ENCODE data around the gene BRI3BP.

Gene BRI3BP

DNA sequence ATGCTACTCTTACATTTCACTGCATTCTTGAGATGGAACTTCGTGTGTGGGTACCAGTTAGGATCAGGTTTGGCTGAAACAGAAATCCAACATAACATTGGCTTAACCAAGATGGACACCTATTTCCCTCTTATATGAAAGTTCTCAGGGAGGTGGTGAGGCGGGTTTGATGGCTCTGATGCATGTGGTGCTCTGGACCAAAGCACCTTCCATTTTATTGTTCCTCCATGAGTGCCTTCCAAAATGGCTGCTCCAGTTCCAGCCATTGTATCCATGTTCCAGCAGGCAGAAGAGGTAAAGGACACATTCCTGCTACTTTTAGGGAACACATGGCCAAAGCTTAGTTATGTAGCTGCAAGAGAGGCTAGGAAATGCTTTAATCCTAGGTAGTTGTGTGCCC, 29.6 kb downstream of the BRI3BP start:
- no peak for DNase-seq (ENCODE audit: low read depth in 1 of 2, low spot score in 1 of 2)
- Histone ChIP-seq H3K27me3 (ENCODE audit: insufficient read depth, poor library complexity, severe bottlenecking) (no peaks in the 10 kb centered on the region), H3K27ac (replicated peaks) (no peak overlapping the region), H3K4me3 (replicated peaks; ENCODE audit: insufficient read depth, low read length) (no peak overlapping the region)
- TF ChIP-seq, protein P1, sequence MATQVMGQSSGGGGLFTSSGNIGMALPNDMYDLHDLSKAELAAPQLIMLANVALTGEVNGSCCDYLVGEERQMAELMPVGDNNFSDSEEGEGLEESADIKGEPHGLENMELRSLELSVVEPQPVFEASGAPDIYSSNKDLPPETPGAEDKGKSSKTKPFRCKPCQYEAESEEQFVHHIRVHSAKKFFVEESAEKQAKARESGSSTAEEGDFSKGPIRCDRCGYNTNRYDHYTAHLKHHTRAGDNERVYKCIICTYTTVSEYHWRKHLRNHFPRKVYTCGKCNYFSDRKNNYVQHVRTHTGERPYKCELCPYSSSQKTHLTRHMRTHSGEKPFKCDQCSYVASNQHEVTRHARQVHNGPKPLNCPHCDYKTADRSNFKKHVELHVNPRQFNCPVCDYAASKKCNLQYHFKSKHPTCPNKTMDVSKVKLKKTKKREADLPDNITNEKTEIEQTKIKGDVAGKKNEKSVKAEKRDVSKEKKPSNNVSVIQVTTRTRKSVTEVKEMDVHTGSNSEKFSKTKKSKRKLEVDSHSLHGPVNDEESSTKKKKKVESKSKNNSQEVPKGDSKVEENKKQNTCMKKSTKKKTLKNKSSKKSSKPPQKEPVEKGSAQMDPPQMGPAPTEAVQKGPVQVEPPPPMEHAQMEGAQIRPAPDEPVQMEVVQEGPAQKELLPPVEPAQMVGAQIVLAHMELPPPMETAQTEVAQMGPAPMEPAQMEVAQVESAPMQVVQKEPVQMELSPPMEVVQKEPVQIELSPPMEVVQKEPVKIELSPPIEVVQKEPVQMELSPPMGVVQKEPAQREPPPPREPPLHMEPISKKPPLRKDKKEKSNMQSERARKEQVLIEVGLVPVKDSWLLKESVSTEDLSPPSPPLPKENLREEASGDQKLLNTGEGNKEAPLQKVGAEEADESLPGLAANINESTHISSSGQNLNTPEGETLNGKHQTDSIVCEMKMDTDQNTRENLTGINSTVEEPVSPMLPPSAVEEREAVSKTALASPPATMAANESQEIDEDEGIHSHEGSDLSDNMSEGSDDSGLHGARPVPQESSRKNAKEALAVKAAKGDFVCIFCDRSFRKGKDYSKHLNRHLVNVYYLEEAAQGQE (IDR thresholded peaks at IDR 0.05; ENCODE audit: insufficient replicate concordance, low read depth) = no peak
- no peak for TF ChIP-seq POLR2AphosphoS5 (IDR thresholded peaks at IDR 0.05; ENCODE audit: low read depth)
- no peak for TF ChIP-seq SPI1 (IDR thresholded peaks at IDR 0.05; ENCODE audit: borderline replicate concordance, low read depth)
- no peak for TF ChIP-seq GABPA (IDR thresholded peaks at IDR 0.05; ENCODE audit: low read depth)
- TF ChIP-seq, protein P2, sequence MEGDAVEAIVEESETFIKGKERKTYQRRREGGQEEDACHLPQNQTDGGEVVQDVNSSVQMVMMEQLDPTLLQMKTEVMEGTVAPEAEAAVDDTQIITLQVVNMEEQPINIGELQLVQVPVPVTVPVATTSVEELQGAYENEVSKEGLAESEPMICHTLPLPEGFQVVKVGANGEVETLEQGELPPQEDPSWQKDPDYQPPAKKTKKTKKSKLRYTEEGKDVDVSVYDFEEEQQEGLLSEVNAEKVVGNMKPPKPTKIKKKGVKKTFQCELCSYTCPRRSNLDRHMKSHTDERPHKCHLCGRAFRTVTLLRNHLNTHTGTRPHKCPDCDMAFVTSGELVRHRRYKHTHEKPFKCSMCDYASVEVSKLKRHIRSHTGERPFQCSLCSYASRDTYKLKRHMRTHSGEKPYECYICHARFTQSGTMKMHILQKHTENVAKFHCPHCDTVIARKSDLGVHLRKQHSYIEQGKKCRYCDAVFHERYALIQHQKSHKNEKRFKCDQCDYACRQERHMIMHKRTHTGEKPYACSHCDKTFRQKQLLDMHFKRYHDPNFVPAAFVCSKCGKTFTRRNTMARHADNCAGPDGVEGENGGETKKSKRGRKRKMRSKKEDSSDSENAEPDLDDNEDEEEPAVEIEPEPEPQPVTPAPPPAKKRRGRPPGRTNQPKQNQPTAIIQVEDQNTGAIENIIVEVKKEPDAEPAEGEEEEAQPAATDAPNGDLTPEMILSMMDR (IDR thresholded peaks at IDR 0.05; ENCODE audit: insufficient read depth, low read length) = no peak

DNA sequence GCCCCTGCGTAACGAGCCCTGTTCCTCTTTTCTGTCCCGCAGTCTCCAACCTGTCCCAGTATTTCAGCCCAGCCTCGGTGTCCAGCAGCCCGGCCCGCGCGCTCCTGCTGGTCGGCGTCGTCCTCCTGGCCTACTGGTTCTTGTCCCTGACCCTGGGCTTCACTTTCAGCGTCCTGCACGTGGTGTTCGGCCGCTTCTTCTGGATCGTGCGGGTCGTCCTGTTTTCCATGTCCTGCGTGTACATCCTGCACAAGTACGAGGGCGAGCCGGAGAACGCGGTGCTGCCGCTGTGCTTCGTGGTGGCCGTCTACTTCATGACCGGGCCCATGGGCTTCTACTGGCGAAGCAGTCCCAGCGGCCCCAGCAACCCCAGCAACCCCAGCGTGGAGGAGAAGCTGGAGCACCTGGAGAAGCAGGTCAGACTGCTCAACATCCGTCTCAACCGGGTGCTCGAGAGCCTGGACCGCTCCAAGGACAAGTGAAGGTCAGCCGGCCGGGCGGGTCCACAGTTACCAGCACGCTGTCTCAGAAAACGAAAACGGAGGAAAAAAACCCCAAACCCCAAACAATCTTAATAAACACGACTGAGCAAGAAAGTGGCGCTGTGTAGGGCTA, 31.6 kb downstream of the BRI3BP start:
- no peak for DNase-seq (ENCODE audit: low read depth in 1 of 2, low spot score in 1 of 2)
- TF ChIP-seq, protein P1 (IDR thresholded peaks at IDR 0.05; ENCODE audit: insufficient replicate concordance, low read depth) = no peak
- TF ChIP-seq, protein P2 (IDR thresholded peaks at IDR 0.05; ENCODE audit: insufficient read depth, low read length) = no peak
- TF ChIP-seq GABPA (IDR thresholded peaks at IDR 0.05; ENCODE audit: low read depth) = no peak
- peak; percentile 16; the same call in 1 of the 2 replicates for TF ChIP-seq SPI1 (IDR thresholded peaks at IDR 0.05; ENCODE audit: borderline replicate concordance, low read depth)
- no peak for TF ChIP-seq POLR2AphosphoS5 (IDR thresholded peaks at IDR 0.05; ENCODE audit: low read depth)
- Histone ChIP-seq H3K4me3 (replicated peaks; ENCODE audit: insufficient read depth, low read length) (no peak overlapping the region), H3K27ac (replicated peaks) (no peak overlapping the region), H3K27me3 (ENCODE audit: insufficient read depth, poor library complexity, severe bottlenecking) (no peaks in the 10 kb centered on the region)

DNA sequence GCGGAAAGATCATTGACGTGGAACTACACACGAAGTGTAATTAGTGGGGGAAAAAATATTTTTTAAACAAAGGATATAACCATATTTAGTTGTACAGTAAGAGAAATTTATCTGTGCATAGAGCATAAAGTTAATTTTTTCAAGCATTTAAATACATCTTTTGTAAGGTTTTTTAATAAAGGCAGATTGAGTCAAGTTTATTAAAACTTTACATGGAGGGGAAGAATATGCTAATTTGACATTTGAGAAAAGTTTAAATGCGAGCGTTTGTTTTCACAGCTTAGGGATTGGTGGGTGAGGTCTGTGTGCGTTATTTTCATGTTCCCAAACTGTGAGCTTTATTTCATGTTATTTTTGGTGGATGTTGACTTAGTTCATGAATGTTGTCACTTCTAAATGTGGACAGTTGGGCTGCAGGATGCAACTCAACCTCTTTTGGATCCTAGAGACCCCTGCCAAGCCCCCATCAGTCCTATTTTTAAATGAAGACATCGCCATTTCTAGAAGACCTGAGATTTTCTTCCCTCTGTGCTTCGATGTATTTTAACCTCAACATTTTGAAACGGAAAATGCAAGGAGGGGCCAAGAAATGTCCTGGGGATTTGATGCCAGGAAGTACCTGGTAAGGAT, 32.3 kb downstream of the BRI3BP start:
- DNase-seq (ENCODE audit: low read depth in 1 of 2, low spot score in 1 of 2) = no peak
- no peaks in the 10 kb centered on the region for H3K27me3 ChIP-seq (ENCODE audit: insufficient read depth, poor library complexity, severe bottlenecking)
- H3K27ac ChIP-seq (replicated peaks) = no peak overlapping the region
- no peak for TF ChIP-seq GABPA (IDR thresholded peaks at IDR 0.05; ENCODE audit: low read depth)
- TF ChIP-seq, protein P1 (IDR thresholded peaks at IDR 0.05; ENCODE audit: insufficient replicate concordance, low read depth) = no peak
- no peak for TF ChIP-seq SPI1 (IDR thresholded peaks at IDR 0.05; ENCODE audit: borderline replicate concordance, low read depth)
- TF ChIP-seq, protein P2 (IDR thresholded peaks at IDR 0.05; ENCODE audit: insufficient read depth, low read length) = no peak
- no peak overlapping the region for H3K4me3 ChIP-seq (replicated peaks; ENCODE audit: insufficient read depth, low read length)

Data from HL-60 (cell line).